IPS DF 19.7 (cell line): ENCODE measurements around the gene EPB41L5.
"Not testable (repeated sequence)": the region's sequence is repeated elsewhere in the genome, so short reads cannot be mapped to it uniquely, and the experiment has no call there.

Experiments
- DNase-seq: peaks from one replicate; pipeline ENCODE4 v3.0.0-alpha.2; 2013; ENCODE audit warnings: low read depth, low spot score

EPB41L5 gene

GRCh38 chr2:120141300-120142069 is 128.6 kb downstream of the EPB41L5 start:
- no peak for DNase-seq

GRCh38 chr2:120142528-120143219 is 129.8 kb downstream of the EPB41L5 start:
- DNase-seq, result no peak

GRCh38 chr2:120148229-120148628 is 135.4 kb downstream of the EPB41L5 start:
- no peak for DNase-seq

GRCh38 chr2:120148669-120149068 is 135.8 kb downstream of the EPB41L5 start:
- DNase-seq, result no peak

DNA sequence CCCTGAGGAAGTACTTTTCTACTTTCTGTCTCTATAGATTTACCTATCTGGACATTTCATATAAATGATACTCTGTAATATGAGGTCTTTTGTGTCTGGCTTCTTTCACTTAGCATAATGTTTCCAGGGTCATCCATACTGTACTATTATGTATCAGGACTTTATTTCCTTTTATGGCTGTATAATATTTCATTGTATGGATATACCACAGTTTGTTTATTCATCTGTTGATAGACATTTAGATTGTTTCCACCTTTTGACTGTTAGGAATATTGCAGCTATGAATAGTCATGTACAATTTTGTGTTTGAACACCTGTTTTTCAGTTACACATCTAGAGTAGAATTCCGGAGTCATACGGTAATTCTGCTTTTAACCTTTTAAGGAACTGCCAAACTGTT is 136.5 kb downstream of the EPB41L5 start:
- DNase-seq, result no peak

DNA sequence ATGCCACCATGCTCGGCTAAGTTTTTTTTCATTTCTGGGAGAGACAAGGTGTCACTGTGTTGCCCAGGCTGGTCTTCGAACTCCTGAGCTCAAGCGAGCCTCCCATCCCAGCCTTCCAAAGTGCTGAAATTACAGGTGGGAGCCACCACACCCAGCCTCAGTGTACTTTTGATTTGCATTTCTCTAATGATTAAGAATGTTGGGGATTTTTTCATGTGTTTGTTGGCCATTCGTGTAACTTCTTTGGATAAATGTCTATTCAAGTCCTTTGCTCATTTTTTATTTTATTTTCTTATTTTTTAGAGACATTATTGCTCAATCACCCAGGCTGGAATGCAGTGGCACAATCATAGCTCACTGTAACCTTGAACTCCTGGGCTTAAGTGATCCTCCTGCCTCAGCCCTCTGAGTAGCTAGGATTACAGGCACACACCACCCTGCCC is 137.2 kb downstream of the EPB41L5 start:
- DNase-seq, result no peak

- DNase-seq, result no peak
Observed at GRCh38 chr2:120155308-120155707, 142.4 kb downstream of the EPB41L5 start.

DNA sequence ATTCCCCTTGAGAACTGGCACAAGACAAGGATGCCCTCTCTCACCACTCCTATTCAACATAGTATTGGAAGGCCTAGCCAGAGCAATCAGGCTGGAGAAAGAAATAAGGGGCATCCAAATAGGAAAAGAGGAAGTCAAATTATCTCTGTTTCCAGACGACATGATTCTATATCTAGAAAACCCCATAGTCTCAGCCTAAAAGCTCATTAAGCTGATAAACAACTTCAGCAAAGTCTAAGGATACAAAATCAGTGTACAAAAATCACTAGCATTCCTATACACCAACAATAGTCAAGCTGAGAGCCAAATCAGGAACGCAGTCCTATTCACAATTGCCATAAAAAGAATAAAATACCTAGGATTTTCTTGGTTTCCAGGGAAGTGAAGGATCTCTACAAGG is 145.8 kb downstream of the EPB41L5 start:
- DNase-seq, result not testable (repeated sequence)

DNA sequence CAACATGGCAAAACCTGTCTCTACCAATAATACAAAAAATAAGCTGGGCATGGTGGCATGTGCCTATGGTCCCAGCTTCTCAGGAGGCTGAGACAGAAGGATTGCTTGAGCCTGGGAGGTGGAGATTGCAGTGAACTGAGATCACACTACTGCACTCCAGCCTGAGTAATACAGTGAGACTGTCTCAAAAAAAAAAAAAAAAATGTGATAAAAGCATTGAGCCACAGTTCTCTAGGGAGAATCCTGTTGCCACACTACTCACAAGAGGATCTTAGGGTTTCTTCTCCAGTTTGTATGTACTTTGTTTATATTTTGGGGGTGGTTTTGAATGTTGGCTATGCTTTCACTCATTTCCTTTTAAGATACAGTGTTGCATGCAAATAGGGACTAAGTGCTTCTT is 148.3 kb downstream of the EPB41L5 start:
- no peak for DNase-seq

DNA sequence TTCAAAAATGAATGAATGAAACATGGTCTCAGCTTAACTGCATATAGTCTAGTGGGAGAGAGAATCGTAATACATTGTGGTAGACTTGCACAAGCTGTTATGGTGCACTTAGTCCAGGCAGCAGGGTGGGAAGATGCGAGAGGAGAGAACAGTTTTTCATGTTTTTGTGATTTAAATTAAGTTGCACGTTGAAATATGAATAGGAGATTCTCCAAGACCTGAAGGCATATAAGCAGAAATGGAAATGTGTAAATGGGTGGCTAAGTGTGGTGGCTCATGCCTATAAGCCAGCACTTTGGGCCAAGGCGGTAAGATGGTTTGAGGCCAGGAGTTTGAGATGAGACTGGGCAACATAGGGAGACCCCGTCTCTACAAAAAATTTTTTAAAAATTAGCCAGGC is 149.8 kb downstream of the EPB41L5 start:
- DNase-seq, result no peak

GRCh38 chr2:120167272-120167671 is 154.4 kb downstream of the EPB41L5 start:
- DNase-seq, result no peak

GRCh38 chr2:120169020-120169419 is 156.1 kb downstream of the EPB41L5 start:
- DNase-seq, result no peak

DNA sequence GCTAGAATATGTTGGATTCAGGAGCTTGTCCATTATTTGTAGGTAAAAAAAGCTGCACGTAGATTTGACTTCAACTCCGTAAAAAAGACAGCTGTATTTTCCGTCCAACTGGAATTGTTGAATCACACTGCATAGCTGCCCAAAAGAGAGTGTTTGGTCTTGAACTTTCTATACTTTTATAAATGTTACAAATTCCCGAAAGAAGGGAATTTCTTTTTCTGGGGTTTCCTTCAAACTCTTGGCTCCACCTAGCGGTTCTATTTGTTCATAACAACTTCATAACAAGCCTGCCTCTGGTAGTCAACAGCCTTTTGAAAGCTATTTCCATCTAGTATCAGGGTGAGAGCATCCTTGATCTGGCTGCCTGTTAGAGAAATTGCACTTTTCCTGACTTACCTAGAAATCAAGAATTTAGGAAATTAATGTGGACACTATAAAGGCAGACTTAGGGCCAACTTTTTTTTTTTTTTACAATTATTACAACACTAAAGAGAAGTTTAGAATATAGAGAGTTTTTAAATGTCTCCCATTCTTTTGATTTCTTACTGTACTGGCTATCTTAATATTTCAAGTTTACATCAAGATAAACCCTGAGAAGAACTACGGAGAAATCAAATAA is 162.2 kb downstream of the EPB41L5 start:
- DNase-seq, result no peak

DNA sequence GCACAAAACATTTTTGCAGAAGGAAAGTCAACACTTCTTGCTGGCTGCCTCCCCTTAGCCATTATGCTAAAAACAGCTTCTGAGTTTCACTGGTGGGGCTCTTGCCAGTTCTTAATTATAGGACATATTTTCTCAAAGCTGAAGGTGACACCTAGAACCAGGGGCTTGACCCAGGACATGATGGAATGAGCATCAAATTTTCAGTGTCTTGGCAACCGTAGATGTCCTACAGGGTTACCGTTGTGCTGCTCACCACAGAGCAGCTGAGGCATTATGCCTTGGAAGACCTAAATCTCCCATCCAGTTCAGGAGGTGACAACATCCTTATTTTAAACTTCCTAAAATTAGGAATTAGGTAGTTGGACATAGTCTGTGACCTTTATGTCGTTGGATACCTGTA is 163.6 kb downstream of the EPB41L5 start:
- DNase-seq, result no peak

DNA sequence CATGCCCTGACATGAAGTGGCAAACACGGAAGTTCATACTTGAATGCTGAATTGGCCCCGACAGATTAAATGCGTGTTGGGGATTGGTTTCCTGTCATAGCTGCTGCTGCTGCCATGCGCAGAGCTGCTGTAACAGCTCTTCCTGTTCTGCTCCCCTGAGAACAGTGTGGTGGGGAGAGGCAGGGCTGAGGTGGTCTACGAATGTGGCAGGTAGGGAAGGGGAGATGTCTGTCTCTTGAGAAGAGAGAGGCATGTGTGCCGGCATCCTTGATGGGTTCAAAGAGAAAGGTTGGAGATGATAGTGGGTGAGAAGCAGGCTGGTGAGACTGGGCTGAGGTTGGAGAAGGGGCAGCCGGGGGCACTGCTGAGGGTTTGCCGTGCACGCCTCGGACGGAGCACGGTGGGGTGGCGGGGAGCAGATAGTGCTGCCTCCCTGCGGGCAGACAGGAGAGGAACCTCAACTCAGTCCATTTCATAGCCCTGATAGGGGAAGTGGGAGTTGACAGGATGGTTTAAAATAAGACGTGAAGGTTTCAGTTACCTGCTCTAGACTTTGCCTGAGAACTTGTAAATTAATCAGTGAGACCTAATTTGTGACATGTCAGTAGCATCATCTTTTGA is 164.2 kb downstream of the EPB41L5 start:
- DNase-seq, result no peak

DNA sequence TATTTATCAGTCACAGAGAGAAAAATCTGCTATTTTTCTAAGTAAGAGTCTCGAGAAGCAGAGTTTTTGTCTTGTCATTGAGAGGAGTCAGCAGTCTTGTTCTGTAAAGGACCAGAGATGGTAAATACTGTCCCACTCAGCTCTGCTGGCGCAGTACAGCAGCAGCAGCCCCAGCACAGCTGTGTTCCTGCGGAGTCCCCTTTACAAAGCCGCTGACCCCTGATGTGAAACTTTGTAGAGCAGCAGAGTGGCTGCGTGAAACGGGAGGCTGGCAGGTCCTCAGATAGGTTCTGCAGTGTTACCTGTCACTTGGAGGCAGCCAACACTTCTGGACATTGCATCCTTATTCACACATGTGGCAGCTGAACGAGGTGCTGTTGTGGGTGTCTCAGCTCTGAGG is 165.1 kb downstream of the EPB41L5 start:
- DNase-seq, result no peak

DNA sequence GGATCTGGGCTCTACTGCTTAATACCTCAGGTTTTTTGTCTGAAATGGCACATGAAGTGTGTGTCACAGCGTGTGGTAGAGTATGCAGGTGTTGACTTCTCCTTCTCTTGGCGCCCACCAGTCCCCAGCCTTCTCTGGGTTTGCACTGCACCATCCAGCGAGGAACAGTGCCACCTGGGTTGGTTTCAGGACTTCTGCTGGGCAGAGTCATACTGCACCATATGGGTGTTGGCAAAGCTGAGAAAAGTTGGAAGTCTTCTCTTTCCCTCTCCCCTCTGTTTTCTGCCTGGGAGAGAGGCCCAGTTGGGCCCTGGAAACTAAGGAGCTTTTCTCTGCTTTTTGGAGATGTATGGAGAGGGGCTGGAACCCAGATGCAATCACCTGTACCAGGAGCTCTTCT is 166.5 kb downstream of the EPB41L5 start:
- DNase-seq, result no peak

- no peak for DNase-seq
Observed at GRCh38 chr2:120180066-120180465, 167.2 kb downstream of the EPB41L5 start.

DNA sequence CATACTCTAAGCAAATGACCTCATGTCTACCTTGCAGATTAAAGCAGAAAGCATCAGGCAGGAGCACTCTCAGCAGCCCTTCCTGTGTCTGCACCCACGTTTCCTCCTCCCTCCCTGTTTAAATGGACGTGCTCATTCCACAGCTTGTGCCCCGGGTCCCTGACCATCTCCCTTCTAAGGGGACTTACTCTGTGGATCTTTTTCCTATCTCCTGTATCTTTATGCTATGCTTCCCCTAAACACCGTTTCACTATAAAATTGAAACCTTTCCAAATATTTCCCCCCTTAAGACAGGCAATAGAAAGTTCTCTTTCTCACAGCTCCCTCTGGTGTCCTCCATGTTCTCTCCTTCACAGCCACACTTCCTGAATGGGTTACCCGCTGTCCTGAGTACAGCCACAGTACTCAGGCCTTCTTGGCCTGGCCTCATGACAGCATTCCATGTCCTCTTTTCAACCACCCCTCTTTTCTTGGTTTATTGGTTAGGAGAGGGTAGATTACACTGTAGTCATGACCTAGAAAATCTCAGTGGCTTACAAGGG is 169.2 kb downstream of the EPB41L5 start:
- no peak for DNase-seq

DNA sequence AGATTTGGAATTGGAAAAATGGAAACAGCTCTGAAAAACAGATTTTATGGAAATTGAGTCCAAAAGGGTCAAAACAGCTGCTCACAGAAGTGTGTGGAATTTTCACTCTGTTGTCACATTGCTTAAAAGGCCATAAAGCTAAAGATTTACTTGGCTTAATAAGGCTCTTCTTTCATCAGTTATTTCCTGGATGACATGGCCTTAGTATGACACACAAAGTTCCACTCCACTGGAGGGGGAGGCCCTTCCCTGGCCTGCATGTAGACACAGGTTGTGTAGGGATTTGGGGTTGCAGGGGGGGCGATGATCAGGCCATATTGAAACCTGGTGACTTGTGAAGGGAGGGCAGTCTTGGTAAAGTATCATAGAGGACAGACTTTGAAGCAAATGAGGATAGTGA is 176.3 kb downstream of the EPB41L5 start:
- DNase-seq, result no peak

DNA sequence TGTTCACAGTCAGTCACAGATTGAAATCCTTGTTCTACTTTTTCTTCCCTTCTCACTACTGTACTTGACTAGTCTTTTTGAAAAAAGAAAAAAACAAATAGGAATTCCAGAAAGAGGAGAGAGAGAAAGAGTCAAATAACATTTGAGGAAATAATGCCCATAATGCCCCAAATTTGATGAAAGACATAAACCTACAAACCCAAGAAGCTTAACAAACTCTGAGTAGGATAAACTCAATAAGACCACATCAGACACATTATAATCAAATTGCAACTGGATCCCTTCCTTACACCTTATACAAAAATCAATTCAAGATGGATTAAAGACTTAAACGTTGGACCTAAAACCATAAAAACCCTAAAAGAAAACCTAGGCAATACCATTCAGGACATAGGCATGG is 179.4 kb downstream of the EPB41L5 start:
- no peak for DNase-seq

GRCh38 chr2:120195553-120195952 is 182.7 kb downstream of the EPB41L5 start:
- DNase-seq, result no peak
